Measurements from ENCODE around the gene CARS1. TPM values are rescaled to one million over a fixed set of nuclear protein-coding genes. Genes with fewer than 3 reads are reported as not detected.

CARS1 gene
- total and polyA plus RNA-seq, 9 of the 15 experiments (the other 6 are each of a cell fraction or from before 2014, with no cell fraction given) = 14.4 to 106 (median 73.6) TPM

- TF ChIP-seq AFF4 (CRISPR knock-in tag; IDR thresholded peaks at IDR 0.05) (no peak), ZNF695 (CRISPR knock-in tag; IDR thresholded peaks at IDR 0.05) (no peak), FOSL1 (tag; conservative IDR thresholded peaks at IDR 0.05) (peak; percentile 96), SMARCC2 (IDR thresholded peaks at IDR 0.05; ENCODE audit: low read depth) (0 out of 2 replicates have a peak, but pooled peaks have one; percentile 75), CBFA2T3 (IDR thresholded peaks at IDR 0.05) (peak; percentile 55), TAF1 (IDR thresholded peaks at IDR 0.05; ENCODE audit: control insufficient read depth, extremely low read depth, insufficient read depth, low read length, severe bottlenecking) (no peak), FOXM1 (IDR thresholded peaks at IDR 0.05; ENCODE audit: low read depth) (0 out of 2 replicates have a peak, but pooled peaks have one; percentile 24), FOXM1 (CRISPR knock-in tag; IDR thresholded peaks at IDR 0.05; ENCODE audit: low read depth) (no peak), ZNF224 (CRISPR knock-in tag; IDR thresholded peaks at IDR 0.05) (no peak), HDAC2 (IDR thresholded peaks at IDR 0.05) (0 out of 2 replicates have a peak, but pooled peaks have one; percentile 74), CREB1 (IDR thresholded peaks at IDR 0.05) (0 out of 2 replicates have a peak, but pooled peaks have one; percentile 27), CREB1 (CRISPR knock-in tag; IDR thresholded peaks at IDR 0.05) (no peak), ZNF263 (CRISPR knock-in tag; IDR thresholded peaks at IDR 0.05; ENCODE audit: borderline replicate concordance) (no peak), RHOXF2B (CRISPR knock-in tag; conservative IDR thresholded peaks at IDR 0.05) (no peak), GATA2 (CRISPR knock-in tag; IDR thresholded peaks at IDR 0.05) (peak; percentile 32; the same call in 1 of the 2 replicates), POLR2G (IDR thresholded peaks at IDR 0.05; ENCODE audit: low read depth, low read length) (0 out of 2 replicates have a peak, but pooled peaks have one; percentile 26), SIN3B (IDR thresholded peaks at IDR 0.05; ENCODE audit: low read depth) (no peak), TEAD4 (IDR thresholded peaks at IDR 0.05; ENCODE audit: low read length) (peak; percentile 45; the same call in 1 of the 2 replicates), TEAD4 (CRISPR knock-in tag; IDR thresholded peaks at IDR 0.05; ENCODE audit: borderline replicate concordance) (no peak), ILF3 (IDR thresholded peaks at IDR 0.05; ENCODE audit: borderline replicate concordance) (no peak), NELFE (IDR thresholded peaks at IDR 0.05; ENCODE audit: insufficient read depth, insufficient read length) (no peak), TOE1 (IDR thresholded peaks at IDR 0.05; ENCODE audit: borderline replicate concordance) (peak; percentile 49; the same call in 1 of the 2 replicates), TOE1 (CRISPR knock-in tag; IDR thresholded peaks at IDR 0.05; ENCODE audit: borderline replicate concordance, low read depth) (no peak), MYBL2 (IDR thresholded peaks at IDR 0.05; ENCODE audit: low read depth) (no peak), MYBL2 (CRISPR knock-in tag; IDR thresholded peaks at IDR 0.05; ENCODE audit: borderline replicate concordance) (no peak), SMARCA4 (IDR thresholded peaks at IDR 0.05) (peak; percentile 82), ESRRB (CRISPR knock-in tag; IDR thresholded peaks at IDR 0.05; ENCODE audit: borderline replicate concordance) (no peak)
These were observed 1.8 kb upstream of the CARS1 start (continued) for GRCh38 chr11:3058753-3059664.
